Measurements from ENCODE around the gene TGM3.

Gene TGM3

DNA sequence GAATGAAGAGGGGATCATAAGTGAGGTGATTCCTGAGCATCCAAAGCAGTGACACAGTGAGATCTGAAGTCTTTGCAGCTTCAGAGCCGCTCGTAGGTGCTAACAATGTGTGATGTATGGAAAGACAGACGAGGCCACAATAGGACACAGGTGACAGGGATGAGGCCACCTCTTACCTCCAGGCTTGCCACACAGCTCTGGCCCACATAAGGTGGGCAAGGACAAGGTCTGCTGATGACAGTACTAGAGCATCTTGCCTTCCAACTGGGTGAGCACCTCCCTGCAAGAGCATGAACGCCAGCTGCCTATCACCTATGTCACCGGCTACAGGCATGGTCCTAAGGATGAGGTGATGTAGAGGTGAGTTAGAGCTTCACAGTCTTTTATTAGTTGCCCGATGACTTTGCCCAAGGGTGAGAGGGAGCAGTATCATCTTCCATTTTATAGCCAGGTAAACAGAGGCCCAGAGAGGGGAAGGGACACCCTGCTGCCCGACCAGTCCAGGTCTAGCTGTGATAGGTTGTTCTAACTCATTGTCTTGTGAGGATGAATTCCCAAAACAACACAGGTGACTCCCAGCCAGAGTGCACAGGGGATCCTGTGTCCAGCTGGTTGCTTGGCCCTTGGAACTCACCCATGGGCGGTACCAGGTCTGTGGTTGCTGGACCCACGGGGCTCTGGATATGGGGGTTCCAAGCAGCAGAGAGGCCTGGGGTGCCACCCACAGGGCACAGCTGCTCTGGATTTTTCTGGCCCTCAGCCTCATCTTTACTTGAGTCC, 78.7 kb downstream of the TGM3 start:
- DNase-seq (ENCODE audit: low read depth in 1 of 2, low spot score in 1 of 2), result no peak

DNA sequence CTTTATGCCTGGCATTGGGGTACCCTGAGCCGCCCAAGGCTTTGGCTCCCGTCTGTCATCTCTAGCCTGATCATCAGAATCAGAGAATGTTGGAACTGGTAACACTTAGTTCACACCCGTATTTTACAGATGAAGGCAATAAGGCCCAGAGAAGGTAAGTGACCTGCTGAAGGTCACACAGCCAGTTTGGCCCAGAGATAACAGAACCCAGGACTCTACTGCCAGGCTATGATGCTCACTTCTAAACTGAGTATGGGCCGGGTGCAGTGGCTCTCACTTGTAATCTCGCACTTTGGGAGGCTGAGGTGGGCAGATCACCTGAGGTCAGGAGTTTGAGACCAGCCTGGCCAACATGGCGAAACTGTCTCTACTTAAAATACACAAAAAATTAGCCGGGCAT, 83.1 kb downstream of the TGM3 start:
- DNase-seq (ENCODE audit: low read depth in 1 of 2, low spot score in 1 of 2), result no peak

DNA sequence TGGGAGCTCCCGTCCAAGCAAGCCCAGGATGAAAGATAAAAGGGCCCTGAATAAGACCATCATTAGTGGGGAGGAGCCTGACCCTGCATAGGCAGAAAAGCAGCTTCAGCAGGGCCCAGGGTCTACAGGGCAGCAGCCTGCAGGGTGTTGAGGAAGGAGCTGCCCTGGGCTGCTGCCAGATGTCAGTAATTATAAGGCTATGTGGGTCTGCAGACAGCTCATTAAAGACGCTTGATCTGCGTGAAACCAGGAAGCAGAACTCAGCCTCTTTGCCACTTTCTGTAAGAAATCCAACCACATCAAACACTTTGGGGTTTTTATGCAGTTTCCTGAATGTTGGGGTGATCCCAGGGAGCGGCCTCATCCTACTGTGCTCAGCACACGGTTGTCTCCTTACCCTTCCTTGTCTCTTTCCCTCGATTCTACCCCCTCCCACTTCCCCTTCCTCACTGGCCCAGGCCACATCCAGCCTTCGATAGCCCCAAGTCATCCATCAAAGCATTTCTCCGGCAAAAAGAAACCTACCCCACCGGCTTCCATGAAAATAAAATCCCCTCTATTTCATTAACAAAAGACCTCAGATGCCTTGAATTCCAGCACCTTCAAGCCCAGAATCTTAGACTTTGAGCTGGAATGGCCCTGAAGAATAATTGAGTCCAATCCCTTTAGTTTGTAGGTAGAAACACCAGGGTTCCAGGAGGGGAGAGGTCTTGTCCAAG, 83.9 kb downstream of the TGM3 start:
- DNase-seq (ENCODE audit: low read depth in 1 of 2, low spot score in 1 of 2), result no peak

DNA sequence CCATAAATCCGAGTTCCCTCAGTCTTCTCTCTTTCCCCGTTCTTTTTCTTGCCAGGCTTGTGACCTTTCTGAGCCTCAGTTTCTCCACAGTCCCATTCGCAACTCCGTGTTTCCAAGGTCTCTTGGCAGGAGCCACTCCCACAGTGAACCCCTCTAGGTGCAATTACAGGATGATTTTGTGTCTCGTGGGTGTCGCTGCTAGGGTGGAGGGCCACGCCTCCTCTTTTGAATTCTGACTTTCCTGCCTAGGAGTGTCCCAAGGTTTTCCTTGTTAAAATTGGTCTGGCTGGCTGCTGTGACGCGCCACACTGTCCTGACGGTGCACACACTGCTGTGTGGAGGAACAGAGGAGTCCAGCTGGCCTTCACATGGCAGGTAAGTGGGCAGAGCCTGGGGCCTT, 84.8 kb downstream of the TGM3 start, which contains the start of gene TGM6:
TGM6 (plus strand) TSS at position 301 of the 400 bp plus-strand sequence; CDS start at position 369, 68 bp downstream.
- DNase-seq (ENCODE audit: low read depth in 1 of 2, low spot score in 1 of 2), result no peak

DNA sequence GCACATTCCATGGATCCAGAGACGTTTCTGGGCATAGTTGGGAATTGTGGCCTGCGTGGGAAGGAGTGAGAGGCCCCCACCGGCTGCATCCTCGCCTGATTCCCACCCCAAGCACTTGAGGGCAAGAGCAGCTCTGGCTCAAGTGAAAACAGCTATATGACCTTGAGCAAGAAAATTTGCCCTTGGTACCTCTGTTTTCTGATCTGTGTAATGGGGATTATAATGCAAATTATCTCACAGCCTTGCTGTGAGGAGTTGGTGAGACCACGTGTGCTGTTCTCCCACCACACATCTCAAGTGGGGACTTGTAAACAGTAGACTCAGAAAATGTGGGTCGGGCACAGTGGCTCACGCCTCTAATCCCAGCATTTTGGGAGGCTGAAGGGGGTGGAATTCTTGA, 85.5 kb downstream of the TGM3 start:
- DNase-seq (ENCODE audit: low read depth in 1 of 2, low spot score in 1 of 2), result no peak

DNA sequence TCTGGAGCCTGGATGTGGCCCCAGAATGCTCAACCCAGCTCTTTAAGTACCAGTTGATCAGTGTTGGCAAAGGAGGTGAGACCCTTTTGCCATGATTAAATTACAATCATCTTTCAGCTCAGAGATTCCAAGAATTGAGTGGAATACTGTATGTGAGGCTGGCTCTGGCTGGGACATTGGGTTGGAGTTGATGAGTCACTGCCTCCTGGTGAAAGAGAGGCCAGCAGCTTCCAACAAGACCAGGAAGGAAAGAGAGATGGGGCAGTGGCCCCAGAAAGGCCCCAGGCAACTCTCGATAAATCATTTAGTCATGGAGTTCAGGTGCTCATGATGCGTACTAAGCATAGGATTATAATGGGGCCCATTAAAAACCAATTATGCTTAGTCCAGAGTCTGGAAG, 87.0 kb downstream of the TGM3 start:
- DNase-seq (ENCODE audit: low read depth in 1 of 2, low spot score in 1 of 2), result no peak

DNA sequence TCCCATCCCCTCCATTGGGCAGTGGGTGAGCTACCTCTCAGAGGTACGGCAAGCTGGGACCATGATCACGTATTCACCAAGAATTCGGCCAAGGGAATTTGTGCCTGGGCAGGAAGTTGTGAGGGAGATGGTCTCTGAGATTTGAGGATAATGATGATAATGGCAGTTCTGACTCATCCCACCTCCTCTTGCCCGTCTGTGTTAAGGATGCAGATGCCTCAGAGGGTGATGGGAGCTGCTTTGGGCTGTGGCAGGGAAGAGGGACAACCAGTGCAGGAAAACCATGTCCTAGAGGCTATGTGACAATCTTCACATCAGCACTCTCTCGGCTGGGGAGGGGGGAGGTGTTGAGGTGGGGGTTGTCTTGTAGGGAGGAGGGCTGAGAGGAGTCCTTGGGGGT, 89.2 kb downstream of the TGM3 start:
- DNase-seq (ENCODE audit: low read depth in 1 of 2, low spot score in 1 of 2), result no peak

DNA sequence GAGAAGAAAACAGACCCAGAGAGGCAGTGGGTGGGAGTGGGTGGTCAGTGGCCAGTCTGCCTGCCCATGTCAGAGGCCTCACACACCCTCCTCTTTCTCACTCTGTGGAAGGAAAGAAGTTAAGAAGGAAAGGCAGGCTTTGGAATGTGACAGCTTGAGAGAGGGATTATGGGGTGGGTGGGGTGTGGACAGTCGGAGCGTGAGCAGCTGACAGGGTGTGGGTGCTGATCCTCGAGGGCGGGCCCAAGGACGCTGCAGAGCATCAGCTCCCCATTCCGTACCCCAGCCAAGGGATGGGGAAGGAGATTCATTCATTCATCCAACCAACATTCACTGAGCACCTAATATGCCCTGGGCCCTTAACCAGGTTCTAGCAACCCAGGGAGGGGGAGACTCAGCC, 89.7 kb downstream of the TGM3 start:
- no peak for DNase-seq (ENCODE audit: low read depth in 1 of 2, low spot score in 1 of 2)

DNA sequence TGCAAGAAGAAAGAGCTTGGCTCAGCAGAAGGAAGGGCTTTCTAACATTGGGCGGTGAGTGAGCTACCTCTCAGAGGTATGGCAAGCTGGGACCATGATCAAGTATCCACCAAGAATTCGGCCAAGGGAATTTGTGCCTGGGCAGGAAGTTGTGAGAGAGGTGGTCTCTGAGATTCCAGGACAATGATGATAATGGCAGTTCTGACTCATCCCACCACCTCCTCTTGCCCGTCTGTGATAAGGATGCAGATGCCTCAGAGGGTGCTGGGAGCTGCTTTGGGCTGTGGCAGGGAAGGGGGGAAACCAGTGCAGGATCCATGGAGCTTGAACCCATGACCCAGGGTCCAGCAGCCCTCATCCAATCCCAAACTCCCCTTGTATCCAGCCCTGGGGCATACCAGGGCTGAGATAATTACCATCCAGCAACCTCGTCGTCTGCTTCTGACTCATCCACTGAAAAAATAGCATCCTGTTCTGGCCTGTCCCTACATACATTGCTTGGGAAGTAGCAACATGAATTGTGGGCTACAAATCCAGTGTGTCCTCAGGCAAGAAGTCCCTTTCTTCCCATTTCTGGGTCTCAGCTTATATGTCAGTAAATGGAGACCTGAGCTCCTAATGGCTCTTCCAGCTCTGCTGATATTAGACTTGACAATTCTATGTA, 90.8 kb downstream of the TGM3 start:
- DNase-seq (ENCODE audit: low read depth in 1 of 2, low spot score in 1 of 2), result no peak

DNA sequence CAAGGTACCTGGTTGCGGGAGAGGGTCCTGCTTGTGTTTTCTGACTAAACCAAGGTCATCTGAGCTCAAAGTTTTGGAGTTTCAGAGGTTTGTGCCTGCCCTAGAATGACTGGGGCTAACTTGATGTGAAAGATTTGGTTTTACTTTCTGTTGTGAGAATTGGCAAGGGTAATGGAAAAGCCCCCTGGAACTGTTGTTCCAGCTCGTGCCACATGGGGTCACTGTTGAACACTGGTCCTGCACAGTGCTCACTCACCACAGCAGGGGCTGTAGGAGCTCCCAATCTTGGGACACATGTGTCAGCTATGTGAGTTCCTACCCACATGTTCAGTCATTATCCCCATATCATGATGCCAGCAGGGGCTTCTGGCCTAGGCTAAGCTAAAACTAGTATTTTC, 91.4 kb downstream of the TGM3 start:
- peak in 1 of 2 donors; percentile 39 for DNase-seq (ENCODE audit: low read depth in 1 of 2, low spot score in 1 of 2)

DNA sequence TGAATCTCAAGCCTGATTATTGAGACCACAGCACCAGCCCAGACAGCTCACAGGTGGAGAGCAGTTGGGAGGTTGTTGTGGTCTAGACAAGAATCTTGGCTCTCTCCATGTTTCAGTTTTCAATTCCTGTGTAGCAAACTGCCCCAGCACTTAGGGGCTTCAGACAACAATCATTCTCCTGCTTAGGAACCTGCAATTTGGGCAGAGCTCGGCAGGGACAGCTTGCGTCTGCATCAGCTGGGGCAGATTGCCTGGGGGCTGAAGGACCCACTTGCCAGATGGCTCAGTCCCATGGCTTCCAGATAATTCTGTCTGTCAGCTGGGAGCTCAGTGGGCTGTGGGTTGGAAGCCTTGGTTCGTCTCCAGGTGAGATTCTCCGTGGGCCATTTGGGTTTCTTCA, 91.8 kb downstream of the TGM3 start:
- DNase-seq (ENCODE audit: low read depth in 1 of 2, low spot score in 1 of 2), result no peak

Data from stimulated activated CD4-positive, alpha-beta T cell treated with anti-CD3 and anti-CD28 coated beads, Interleukin-15, amount 100 ng/mL, for 1 hour (primary cell).